NB4 (cell line): ENCODE data around the gene SEH1L.

Experiments
- MYC ChIP-seq: IDR thresholded peaks from 2 replicates; pipeline ENCODE4 v1.6.1; 2011; ENCODE audit warnings: low read depth, low read length
- POLR2A ChIP-seq: IDR thresholded peaks from 2 replicates; pipeline ENCODE4 v1.6.1; 2011; ENCODE audit warnings: mild to moderate bottlenecking; ENCODE audit not compliant: insufficient read length; ENCODE audit errors: extremely low read depth
- TF ChIP-seq, protein P1 (sequence below): IDR thresholded peaks from one replicate; pipeline ENCODE4 v1.5.1; 2012; ENCODE audit warnings: low read depth, low read length
- TF ChIP-seq, protein P2 (sequence below): IDR thresholded peaks from 2 replicates; pipeline ENCODE4 v1.6.1; 2011; ENCODE audit warnings: low read depth, low read length

DNA sequence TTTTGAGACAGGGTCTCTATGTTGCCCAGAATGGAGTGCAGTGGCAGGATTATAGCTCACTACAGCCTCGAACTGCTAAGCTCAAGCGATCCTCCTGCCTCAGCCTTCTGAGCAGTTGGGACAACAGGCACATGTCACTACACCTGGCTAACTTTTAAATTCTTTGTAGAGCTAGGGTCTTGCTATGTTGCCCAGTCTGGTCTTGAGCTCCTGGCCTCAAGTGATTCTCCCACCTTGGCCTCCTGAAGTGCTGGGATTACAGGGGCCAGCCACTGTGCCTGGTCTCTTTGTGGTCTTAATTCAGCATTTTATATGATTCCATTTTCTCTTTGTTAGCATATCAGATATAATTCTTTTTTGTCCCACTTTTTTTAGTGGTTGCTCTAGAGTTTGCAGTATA is 77.4 kb downstream of the SEH1L start:
- TF ChIP-seq, protein P1, sequence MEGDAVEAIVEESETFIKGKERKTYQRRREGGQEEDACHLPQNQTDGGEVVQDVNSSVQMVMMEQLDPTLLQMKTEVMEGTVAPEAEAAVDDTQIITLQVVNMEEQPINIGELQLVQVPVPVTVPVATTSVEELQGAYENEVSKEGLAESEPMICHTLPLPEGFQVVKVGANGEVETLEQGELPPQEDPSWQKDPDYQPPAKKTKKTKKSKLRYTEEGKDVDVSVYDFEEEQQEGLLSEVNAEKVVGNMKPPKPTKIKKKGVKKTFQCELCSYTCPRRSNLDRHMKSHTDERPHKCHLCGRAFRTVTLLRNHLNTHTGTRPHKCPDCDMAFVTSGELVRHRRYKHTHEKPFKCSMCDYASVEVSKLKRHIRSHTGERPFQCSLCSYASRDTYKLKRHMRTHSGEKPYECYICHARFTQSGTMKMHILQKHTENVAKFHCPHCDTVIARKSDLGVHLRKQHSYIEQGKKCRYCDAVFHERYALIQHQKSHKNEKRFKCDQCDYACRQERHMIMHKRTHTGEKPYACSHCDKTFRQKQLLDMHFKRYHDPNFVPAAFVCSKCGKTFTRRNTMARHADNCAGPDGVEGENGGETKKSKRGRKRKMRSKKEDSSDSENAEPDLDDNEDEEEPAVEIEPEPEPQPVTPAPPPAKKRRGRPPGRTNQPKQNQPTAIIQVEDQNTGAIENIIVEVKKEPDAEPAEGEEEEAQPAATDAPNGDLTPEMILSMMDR = no peak
- TF ChIP-seq, protein P2, sequence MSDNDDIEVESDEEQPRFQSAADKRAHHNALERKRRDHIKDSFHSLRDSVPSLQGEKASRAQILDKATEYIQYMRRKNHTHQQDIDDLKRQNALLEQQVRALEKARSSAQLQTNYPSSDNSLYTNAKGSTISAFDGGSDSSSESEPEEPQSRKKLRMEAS = no peak
- TF ChIP-seq POLR2A (no peak), MYC (no peak)
